C4-2B (cell line): ENCODE measurements around the gene MBD1.

Experiments used
- H3K27ac ChIP-seq: fragments of 450-650 bp; 2 replicates; pipeline ENCODE4 v1.5.1; 2017
- CTCF ChIP-seq: fragments of 450-650 bp; conservative IDR thresholded peaks from 2 replicates; pipeline ENCODE4 v1.5.1; 2017; ENCODE audit warnings: mild to moderate bottlenecking
- ZFX ChIP-seq: fragments of 450-650 bp; IDR thresholded peaks from 2 replicates; pipeline ENCODE4 v1.6.1; 2017

MBD1 gene

GRCh38 chr18:50281295-50281971 is at the start of gene MBD1:
Gene MBD1 (minus strand): TSS chr18:50281523. CDS start chr18:50279992, 1,531 bp downstream.
- TF ChIP-seq CTCF = peak; percentile 89
- TF ChIP-seq ZFX = peak; percentile 32; the same call in 1 of the 2 replicates

GRCh38 chr18:50330176-50330575 is 48.9 kb upstream of the MBD1 start:
- no peak for TF ChIP-seq CTCF
- no peak overlapping the region for H3K27ac ChIP-seq

More at GRCh38 chr18:50281295-50281971, at the start of gene MBD1:
- peak within 1 kb of the TSS; percentile 93 for H3K27ac ChIP-seq

GRCh38 chr18:50327983-50328382 is 46.7 kb upstream of the MBD1 start:
- no peak for TF ChIP-seq CTCF
- TF ChIP-seq ZFX = no peak
- H3K27ac ChIP-seq = no peak overlapping the region

GRCh38 chr18:50320719-50321118 is 39.4 kb upstream of the MBD1 start:
- H3K27ac ChIP-seq = no peak overlapping the region
- no peak for TF ChIP-seq CTCF
- no peak for TF ChIP-seq ZFX

- no peak overlapping the region for H3K27ac ChIP-seq
- TF ChIP-seq ZFX (no peak), CTCF (no peak)
Measured at GRCh38 chr18:50315100-50315871, 34.0 kb upstream of the MBD1 start.

- H3K27ac ChIP-seq = no peak overlapping the region
- TF ChIP-seq ZFX = no peak
- no peak for TF ChIP-seq CTCF
Measured at GRCh38 chr18:50313873-50314460, 32.6 kb upstream of the MBD1 start.
